GM18861 (cell line): ENCODE measurements around the gene ROR1.
A peak's percentile ranks its signal among the peaks of the same experiment; 100 is the strongest.

Experiments used
- ATAC-seq: cut with Tn5 transposase; IDR thresholded peaks from one replicate; pipeline ENCODE4 v1.9.1; 2021; ENCODE audit not compliant: unreplicated experiment

Gene ROR1

GRCh38 chr1:64117492-64117891, 343.7 kb downstream of the ROR1 start:
- no peak for ATAC-seq

GRCh38 chr1:64121766-64122385, 348.1 kb downstream of the ROR1 start:
- no peak for ATAC-seq

GRCh38 chr1:64122588-64122987, 348.8 kb downstream of the ROR1 start:
- no peak for ATAC-seq

GRCh38 chr1:64124704-64125440, 351.1 kb downstream of the ROR1 start:
- no peak for ATAC-seq

- ATAC-seq = no peak
These were observed 352.8 kb downstream of the ROR1 start for GRCh38 chr1:64126581-64126980.

- ATAC-seq = no peak
These were observed 353.5 kb downstream of the ROR1 start for GRCh38 chr1:64127297-64127696.

DNA sequence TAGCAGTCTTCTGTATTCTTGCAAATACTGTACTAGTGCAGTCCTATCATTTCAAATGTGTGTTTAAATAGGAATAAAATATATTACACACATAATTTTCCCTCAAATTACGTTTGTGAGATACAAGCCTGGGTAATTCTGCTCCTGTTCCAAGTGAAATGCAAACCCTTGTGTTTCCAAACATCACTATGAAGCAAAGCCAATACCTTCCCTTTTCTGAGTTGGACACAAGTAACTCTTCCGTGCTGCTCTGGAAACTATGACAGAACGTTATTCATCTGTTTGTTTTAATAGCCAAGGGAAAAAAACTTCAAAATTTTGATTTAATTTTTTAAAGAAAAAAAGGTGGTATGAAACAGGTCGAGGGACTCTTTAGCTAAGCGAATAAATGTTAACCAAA, 355.9 kb downstream of the ROR1 start:
- no peak for ATAC-seq

DNA sequence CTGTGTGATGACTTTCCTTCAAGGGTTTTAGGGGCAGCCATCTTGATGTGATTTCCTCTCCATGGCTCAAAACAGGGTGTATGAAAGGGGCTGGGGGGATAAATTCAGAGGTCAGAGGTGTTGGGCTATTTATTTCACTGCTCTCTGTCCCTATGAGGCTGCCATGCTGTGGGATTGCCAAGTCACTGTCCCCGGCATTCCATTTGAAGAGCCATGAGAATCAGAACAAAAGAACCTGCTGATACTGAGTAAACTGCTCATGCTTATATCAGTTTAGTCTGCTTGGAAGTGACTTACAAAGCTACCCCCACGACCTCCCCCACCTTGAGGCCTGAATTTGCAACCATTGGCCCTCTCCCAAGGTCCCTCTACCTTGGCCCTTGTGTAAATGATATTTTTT, 357.3 kb downstream of the ROR1 start:
- no peak for ATAC-seq

- no peak for ATAC-seq
These were observed 359.2 kb downstream of the ROR1 start for GRCh38 chr1:64133036-64133435.

DNA sequence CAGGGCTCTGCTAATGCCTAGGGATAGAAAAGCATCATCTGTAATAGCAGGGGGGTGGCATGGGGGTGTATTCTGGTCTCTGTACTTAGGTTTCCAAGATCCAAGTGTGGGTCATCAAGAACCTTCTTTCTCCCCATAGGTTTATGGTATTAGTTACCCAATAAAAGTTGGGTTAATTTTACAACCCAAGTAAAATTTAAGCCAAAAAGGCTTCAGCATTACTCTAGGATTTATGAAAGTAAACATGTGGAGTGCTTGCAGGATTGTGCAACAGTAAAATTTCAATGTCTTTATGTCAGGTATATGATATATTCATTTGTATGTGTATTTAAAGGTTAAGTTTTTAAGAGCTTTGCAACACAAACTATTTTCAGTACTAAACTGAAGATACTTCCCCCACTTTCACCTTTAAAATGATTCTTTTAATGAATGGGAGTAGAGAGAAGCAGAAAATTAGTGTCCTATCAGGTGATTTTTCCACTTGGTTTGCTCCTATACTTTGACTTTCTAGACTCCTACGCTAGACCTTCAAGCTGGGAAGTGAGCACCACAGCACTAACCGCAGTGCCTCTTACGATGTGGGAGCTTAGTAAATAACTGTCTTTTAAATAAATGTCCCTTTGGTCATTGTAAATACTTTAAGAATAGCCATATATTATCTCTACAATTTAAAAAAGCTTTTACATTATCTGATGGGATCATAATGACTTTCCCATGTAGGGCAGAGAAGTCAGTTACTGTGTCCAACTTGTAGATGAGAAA, 361.8 kb downstream of the ROR1 start:
- ATAC-seq = no peak

GRCh38 chr1:64136296-64136695, 362.5 kb downstream of the ROR1 start:
- ATAC-seq = no peak

- peak; percentile 65 for ATAC-seq
These were observed 363.1 kb downstream of the ROR1 start for GRCh38 chr1:64136752-64137411.

DNA sequence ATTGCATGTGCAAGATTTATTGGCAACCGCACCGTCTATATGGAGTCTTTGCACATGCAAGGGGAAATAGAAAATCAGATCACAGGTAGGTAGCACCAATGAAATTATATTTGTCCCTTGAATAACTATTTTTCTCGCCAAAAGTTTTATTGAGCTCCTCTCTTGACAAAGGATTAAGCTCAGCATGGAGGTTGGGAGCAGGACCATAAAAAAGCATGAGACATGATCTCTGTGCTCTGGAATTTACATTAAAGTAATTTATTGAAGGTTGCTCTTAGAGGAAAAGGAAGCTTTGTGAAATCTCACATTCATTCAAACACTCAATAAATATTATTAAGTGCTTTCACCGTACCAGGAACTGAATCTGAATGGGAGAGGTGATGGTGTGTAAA, 363.6 kb downstream of the ROR1 start:
- no peak for ATAC-seq

GRCh38 chr1:64139877-64140276, 366.1 kb downstream of the ROR1 start:
- no peak for ATAC-seq

- ATAC-seq = no peak
These were observed 366.8 kb downstream of the ROR1 start for GRCh38 chr1:64140596-64140995.

DNA sequence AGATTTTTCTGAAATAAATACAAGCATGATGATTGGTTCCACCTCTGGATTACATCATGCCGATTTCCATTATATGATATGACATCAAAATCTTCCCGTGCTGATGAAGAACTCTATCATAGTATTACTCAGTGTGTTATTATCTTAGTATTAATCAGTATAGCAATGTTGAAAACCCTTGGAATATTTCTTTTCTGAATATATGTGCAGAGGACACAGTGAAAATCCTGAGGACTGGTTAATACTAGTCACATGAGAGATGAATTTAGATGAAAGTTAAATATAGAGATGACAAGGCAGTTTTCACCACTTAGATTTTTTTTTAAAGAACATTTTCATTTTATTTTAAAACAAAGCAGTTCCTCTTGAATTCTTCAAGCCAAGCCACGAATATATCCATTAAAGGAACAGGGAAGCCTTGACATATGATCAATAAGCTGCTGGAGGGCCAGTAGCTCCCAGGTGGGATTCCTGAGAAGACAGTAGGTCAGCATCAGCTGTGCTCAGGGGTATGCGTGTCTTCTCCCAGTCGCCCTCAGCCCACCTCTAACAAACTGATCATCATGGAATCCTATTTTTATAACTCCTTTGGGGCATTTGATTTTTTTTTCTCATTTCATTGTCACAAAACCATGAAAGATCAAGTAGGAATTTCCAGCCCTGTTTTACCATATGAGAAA, 373.4 kb downstream of the ROR1 start:
- ATAC-seq = no peak

DNA sequence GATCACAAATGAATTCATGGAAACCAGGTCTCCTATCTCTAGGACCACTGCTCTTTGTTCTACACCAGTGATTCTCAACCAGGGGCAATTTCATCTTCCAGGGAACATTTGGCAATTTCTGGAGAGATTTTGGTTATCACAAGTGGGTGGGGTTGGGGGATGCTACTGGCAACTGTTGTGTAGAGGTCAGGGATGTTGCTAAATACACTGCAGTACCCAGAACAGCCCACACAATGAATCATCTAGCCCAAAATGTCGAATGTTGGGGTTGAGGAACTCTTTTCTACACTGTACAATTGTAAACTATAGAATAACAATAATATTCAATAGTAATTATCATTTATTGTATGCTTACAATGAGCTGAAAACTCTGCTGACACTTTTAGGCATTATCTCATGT, 373.9 kb downstream of the ROR1 start:
- ATAC-seq = no peak

DNA sequence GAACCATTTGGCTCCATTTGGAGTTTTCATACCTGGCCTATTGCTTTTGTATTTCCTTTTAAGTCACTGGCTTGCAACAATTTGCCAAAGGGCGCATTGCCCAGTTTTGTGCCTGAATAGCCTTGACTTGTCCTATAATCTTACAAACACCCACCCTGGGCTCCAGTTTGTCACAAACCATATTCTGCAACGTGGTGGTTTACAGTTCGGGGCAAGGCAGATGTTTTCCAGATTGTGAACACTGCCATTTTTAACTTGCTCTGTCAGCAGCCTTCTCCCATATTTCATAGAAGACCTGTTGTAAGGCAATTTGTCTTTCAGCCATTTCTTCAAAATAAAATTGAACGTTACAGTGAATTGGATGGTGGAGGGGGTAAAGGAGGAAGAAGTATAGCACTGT, 376.4 kb downstream of the ROR1 start:
- no peak for ATAC-seq

DNA sequence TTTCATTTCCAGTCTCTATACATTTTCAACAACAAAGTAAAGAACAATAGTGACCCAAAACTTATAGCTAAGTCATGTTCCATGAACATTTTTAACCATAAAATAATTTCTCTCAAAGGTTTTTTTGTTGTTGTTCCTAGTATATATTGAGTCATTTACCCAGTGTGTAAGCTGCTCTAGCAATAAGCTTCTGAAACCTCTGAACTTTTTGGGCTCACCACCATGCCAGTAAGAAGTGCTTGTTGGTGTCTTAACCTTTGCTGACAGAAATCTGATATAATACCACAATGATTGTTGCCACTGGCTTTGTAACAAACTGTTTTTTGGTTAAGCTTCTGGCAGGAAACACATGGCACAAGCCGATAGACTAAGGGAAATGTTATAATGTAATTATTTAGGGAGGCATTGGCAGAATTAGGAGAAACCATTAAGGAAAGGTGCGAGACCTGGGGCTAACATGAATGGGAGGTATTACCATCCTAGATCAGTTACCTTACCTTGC, 377.0 kb downstream of the ROR1 start:
- ATAC-seq = no peak

- ATAC-seq = no peak
These were observed 381.5 kb downstream of the ROR1 start for GRCh38 chr1:64155278-64155677.
